ENCODE results near the gene ADGRA3. TPM values are rescaled to one million over a fixed set of nuclear protein-coding genes. Genes with fewer than 3 reads are reported as not detected.

The ADGRA3 gene
- total RNA-seq, 2 donors from 2014 or later: 27.8 to 28.3 TPM

DNA sequence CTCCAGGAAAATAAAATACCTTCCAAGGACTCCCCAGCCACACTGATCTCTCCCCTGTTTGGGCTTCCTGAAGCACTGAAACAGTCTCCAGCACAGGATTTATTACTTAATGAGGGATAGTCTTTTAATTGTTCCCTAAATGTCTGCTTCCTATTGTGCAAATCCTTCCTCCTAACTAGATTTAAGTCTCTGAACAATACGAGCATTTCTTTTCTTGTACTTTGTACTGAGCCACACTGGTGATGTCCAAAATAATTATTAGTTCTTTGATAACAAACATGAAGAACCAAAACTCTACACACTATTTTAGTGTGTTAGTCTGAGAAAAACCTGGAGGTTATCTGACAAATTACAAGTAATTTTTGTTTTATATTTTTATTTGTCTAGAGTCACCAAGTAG is 5.1 kb downstream of the ADGRA3 start:
- Histone ChIP-seq H3K4me3 (no peak overlapping the region), H3K36me3 (no peaks in the 10 kb centered on the region), H3K27me3 (no peaks in the 10 kb centered on the region), H3K27ac (no peak overlapping the region), H3K9me3 (no peaks in the 10 kb centered on the region), H3K4me1 (peaks cover 0 to 12% of the 10 kb centered on the region in 2 donors)
- TF ChIP-seq, protein P1, sequence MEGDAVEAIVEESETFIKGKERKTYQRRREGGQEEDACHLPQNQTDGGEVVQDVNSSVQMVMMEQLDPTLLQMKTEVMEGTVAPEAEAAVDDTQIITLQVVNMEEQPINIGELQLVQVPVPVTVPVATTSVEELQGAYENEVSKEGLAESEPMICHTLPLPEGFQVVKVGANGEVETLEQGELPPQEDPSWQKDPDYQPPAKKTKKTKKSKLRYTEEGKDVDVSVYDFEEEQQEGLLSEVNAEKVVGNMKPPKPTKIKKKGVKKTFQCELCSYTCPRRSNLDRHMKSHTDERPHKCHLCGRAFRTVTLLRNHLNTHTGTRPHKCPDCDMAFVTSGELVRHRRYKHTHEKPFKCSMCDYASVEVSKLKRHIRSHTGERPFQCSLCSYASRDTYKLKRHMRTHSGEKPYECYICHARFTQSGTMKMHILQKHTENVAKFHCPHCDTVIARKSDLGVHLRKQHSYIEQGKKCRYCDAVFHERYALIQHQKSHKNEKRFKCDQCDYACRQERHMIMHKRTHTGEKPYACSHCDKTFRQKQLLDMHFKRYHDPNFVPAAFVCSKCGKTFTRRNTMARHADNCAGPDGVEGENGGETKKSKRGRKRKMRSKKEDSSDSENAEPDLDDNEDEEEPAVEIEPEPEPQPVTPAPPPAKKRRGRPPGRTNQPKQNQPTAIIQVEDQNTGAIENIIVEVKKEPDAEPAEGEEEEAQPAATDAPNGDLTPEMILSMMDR (IDR thresholded peaks at IDR 0.05): no peak
- DNase-seq (ENCODE audit: low spot score): no peak

DNA sequence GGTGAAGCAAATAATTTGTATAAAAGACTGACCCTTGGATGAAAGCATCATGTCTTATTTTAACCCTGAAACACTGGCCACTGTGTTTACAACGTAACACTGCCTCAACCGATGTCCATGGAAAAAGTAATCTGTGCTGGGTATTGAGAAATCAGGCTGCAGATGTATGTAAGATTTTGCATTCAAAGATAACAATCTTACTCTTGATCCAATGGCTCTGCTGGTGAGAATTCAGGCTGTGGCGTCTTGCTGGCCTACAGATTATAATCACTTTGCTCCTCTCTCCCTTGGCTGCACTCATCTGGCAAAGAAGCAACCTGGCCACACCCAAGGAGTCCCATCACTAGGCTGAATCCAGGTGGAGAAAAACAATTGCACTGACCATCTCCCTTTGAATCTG is 7.5 kb downstream of the ADGRA3 start:
- Histone ChIP-seq H3K27ac (no peak overlapping the region), H3K9me3 (no peaks in the 10 kb centered on the region), H3K36me3 (no peaks in the 10 kb centered on the region), H3K27me3 (no peaks in the 10 kb centered on the region), H3K4me3 (no peak overlapping the region), H3K4me1 (peaks cover 0 to 2% of the 10 kb centered on the region in 2 donors)
- TF ChIP-seq, protein P1 (IDR thresholded peaks at IDR 0.05): no peak
- no peak for DNase-seq (ENCODE audit: low spot score)

DNA sequence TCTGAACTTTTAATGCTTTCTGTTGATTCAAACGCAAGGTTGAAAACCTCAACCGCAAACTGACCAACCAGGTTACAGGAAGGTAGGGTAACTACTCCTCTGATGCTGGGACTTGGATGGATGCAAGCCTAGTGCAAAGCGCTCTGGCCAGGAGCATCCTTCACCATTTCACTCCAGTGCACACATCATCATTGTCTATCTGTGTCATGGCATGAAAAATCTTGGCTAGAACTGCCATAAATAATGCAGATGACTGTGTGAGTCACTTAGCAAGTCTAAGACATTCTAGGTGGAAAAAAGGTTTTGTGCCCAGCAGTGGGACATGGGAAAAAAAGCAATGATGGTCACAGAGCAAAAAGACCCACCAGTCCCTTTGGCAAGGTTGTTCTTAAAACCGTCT is 10.9 kb downstream of the ADGRA3 start:
- Histone ChIP-seq H3K36me3 (no peaks in the 10 kb centered on the region), H3K27ac (no peak overlapping the region), H3K9me3 (no peaks in the 10 kb centered on the region), H3K4me1 (peaks cover 0 to 7% of the 10 kb centered on the region in 2 donors), H3K27me3 (no peaks in the 10 kb centered on the region), H3K4me3 (no peak overlapping the region)
- DNase-seq (ENCODE audit: low spot score): no peak
- TF ChIP-seq, protein P1 (IDR thresholded peaks at IDR 0.05): no peak

DNA sequence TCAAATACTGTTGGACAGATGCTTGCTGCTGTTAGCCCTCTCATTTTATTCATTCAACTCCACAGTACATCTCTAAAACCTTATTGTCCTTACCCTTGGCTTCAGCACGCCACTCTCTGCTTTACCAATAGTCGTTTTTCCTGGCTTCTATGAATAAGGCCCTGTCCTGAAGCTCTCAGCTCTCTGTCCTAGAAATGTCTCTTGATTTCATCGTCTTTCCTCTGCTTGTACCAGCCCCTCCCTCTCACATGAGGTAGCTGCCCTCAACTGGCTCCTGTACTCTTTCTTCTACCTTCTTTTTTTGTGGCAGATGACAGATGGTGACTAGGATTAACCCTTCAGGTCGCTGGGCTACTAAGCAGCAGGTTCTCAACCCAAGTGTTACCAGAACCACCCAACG is 11.4 kb downstream of the ADGRA3 start:
- no peaks in the 10 kb centered on the region for H3K27me3 ChIP-seq
- peaks cover 0 to 7% of the 10 kb centered on the region in 2 donors for H3K4me1 ChIP-seq
- TF ChIP-seq, protein P1 (IDR thresholded peaks at IDR 0.05): no peak
- no peak for DNase-seq (ENCODE audit: low spot score)
- H3K27ac ChIP-seq: no peak overlapping the region
- no peaks in the 10 kb centered on the region for H3K9me3 ChIP-seq
- no peak overlapping the region for H3K4me3 ChIP-seq
- no peaks in the 10 kb centered on the region for H3K36me3 ChIP-seq

DNA sequence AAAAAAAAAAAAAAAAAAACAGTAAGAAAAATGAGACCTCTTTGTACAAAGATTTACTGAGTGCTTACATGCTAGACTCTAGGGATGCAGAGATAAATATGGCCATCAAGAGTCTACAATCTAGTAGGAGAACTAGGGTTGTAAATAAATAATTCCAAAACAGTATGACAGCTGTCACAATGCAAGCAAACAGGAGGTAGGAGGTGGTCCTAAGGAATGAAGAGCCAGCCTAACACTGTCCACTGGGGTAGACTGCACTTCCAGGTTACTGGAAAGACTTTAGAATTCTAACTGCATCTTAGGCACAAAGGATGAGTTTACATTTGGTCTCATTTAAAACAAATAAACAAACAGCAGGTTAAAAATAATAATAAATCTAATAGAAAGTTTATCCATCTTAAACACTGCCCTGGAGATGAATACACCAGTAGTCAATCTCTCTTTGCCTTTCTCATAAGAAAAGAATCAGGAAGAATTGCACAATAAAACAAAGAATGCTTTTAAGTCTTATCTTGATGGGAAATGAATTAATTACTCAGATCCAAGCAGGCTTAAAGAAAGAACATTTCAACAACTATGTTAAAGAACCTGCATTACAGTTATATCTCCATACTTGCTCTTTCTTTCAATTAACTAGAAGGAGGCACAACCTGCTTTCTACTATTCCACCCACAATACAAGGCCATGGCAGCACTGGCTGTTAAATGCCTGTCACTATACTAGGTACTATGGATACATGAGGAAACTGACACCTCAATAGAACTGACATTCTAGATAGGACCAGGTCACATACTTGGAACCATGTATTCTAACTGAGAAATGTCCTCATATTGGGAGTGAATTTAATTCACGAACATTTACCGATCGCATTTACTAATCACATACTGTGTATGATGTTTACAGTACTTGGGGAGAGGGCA is 12.7 kb downstream of the ADGRA3 start:
- no peaks in the 10 kb centered on the region for H3K36me3 ChIP-seq
- no peaks in the 10 kb centered on the region for H3K27me3 ChIP-seq
- no peak overlapping the region for H3K4me3 ChIP-seq
- TF ChIP-seq, protein P1 (IDR thresholded peaks at IDR 0.05): no peak
- no peak overlapping the region for H3K27ac ChIP-seq
- DNase-seq (ENCODE audit: low spot score): no peak
- H3K4me1 ChIP-seq: peaks cover 0 to 7% of the 10 kb centered on the region in 2 donors
- H3K9me3 ChIP-seq: no peaks in the 10 kb centered on the region

All from right atrium auricular region (tissue), 2 donors.